DOHH2 (cell line): ENCODE results near the gene ARFRP1.
A peak's percentile ranks its signal among the peaks of the same experiment; 100 is the strongest.

Experiments
- H3F3A ChIP-seq: fragments of 200-600 bp; sonication (generic), shearing (Covaris generic); 2 replicates; pipeline ENCODE4 v1.6.0; 2016; ENCODE audit warnings: antibody characterized with exemption, mild to moderate bottlenecking; ENCODE audit not compliant: control insufficient read depth, insufficient read depth
- H3K27ac ChIP-seq: fragments of 200-600 bp; sonication (generic); 2 replicates; pipeline ENCODE4 v1.5.1; 2014; ENCODE audit warnings: low read depth, mild to moderate bottlenecking, low read length, moderate library complexity
- H3K27me3 ChIP-seq: fragments of 200-600 bp; sonication (generic); 2 replicates; pipeline ENCODE4 v1.6.1; 2014; ENCODE audit warnings: mild to moderate bottlenecking, low read length, mixed read lengths; ENCODE audit not compliant: control insufficient read depth
- H3K36me3 ChIP-seq: fragments of 200-600 bp; sonication (generic); 2 replicates; pipeline ENCODE4 v1.6.1; 2014; ENCODE audit warnings: mild to moderate bottlenecking, low read length, moderate library complexity, mixed read lengths; ENCODE audit not compliant: control insufficient read depth
- H3K4me1 ChIP-seq: fragments of 200-600 bp; sonication (generic); 2 replicates; pipeline ENCODE4 v1.6.1; 2014; ENCODE audit warnings: mild to moderate bottlenecking, low read length, mixed read lengths; ENCODE audit not compliant: control insufficient read depth
- H3K4me2 ChIP-seq: fragments of 200-600 bp; sonication (generic); 2 replicates; pipeline ENCODE4 v1.6.0; 2014; ENCODE audit warnings: mild to moderate bottlenecking, low read length, moderate library complexity
- H3K4me3 ChIP-seq: fragments of 200-600 bp; sonication (generic); 2 replicates; pipeline ENCODE4 v1.5.1; 2014; ENCODE audit warnings: mild to moderate bottlenecking, low read length, mixed read lengths
- H3K79me2 ChIP-seq: fragments of 200-600 bp; sonication (generic); 2 replicates; pipeline ENCODE4 v1.6.1; 2014; ENCODE audit warnings: mild to moderate bottlenecking, low read length, mixed read lengths; ENCODE audit not compliant: control insufficient read depth
- H3K9me2 ChIP-seq: fragments of 200-600 bp; sonication (generic); replicated peaks from 2 replicates; pipeline ENCODE4 v1.6.1; 2014; ENCODE audit warnings: mild to moderate bottlenecking, low read length, mixed read lengths; ENCODE audit not compliant: control insufficient read depth
- H3K9me3 ChIP-seq: fragments of 200-600 bp; sonication (generic); 2 replicates; pipeline ENCODE4 v1.6.1; 2014; ENCODE audit warnings: antibody characterized with exemption, low read length, mixed read lengths; ENCODE audit not compliant: control insufficient read depth, insufficient read depth
- H4K20me1 ChIP-seq: fragments of 200-600 bp; sonication (generic); 2 replicates; pipeline ENCODE4 v1.6.0; 2014; ENCODE audit warnings: low read depth, mild to moderate bottlenecking, antibody characterized with exemption, low read length, moderate library complexity; ENCODE audit not compliant: control insufficient read depth, insufficient read depth
- CTCF ChIP-seq: fragments of 200-600 bp; sonication (generic); IDR thresholded peaks from one replicate; pipeline ENCODE4 v1.5.1; 2014; ENCODE audit warnings: antibody characterized with exemption, mild to moderate bottlenecking, low read depth, low read length; ENCODE audit not compliant: poor library complexity, severe bottlenecking
- EZH2phosphoT487 ChIP-seq: fragments of 200-600 bp; sonication (generic); IDR thresholded peaks from 2 replicates; pipeline ENCODE4 v1.6.1; 2017; ENCODE audit warnings: borderline replicate concordance, mild to moderate bottlenecking, antibody characterized with exemption, low read length, moderate library complexity, mixed read lengths

Gene ARFRP1

GRCh38 chr20:63741676-63742380, 34.1 kb upstream of the ARFRP1 start:
- H3K4me3 ChIP-seq = no peak overlapping the region
- no peak overlapping the region for H3K4me2 ChIP-seq
- TF ChIP-seq CTCF = no peak
- no peak for TF ChIP-seq EZH2phosphoT487
- no peak overlapping the region for H3K27ac ChIP-seq
- no peaks in the 10 kb centered on the region for H3K9me3 ChIP-seq
- H3K79me2 ChIP-seq = no peaks in the 10 kb centered on the region
- H3F3A ChIP-seq = 0 out of 2 replicates have a peak, but pooled peaks cover 4% of the 10 kb centered on the region
- H3K4me1 ChIP-seq = peaks cover 30% of the 10 kb centered on the region
- H3K9me2 ChIP-seq = no peaks in the 10 kb centered on the region
- no peaks in the 10 kb centered on the region for H4K20me1 ChIP-seq
- H3K27me3 ChIP-seq = no peaks in the 10 kb centered on the region
- no peaks in the 10 kb centered on the region for H3K36me3 ChIP-seq

GRCh38 chr20:63741354-63741675, 33.5 kb upstream of the ARFRP1 start:
- H3K9me2 ChIP-seq = no peaks in the 10 kb centered on the region
- H3K27me3 ChIP-seq = no peaks in the 10 kb centered on the region
- no peak overlapping the region for H3K27ac ChIP-seq
- no peaks in the 10 kb centered on the region for H3K79me2 ChIP-seq
- TF ChIP-seq CTCF (no peak), EZH2phosphoT487 (no peak)
- 0 out of 2 replicates have a peak, but pooled peaks cover 3% of the 10 kb centered on the region for H3K36me3 ChIP-seq
- no peaks in the 10 kb centered on the region for H3K9me3 ChIP-seq
- 0 out of 2 replicates have a peak, but pooled peaks cover 4% of the 10 kb centered on the region for H3F3A ChIP-seq
- no peak overlapping the region for H3K4me3 ChIP-seq
- no peak overlapping the region for H3K4me2 ChIP-seq
- H3K4me1 ChIP-seq = peaks cover 35% of the 10 kb centered on the region
- no peaks in the 10 kb centered on the region for H4K20me1 ChIP-seq

- no peak overlapping the region for H3K27ac ChIP-seq
- no peak for TF ChIP-seq EZH2phosphoT487
- TF ChIP-seq CTCF = no peak
- peaks cover 40% of the 10 kb centered on the region for H3K4me1 ChIP-seq
- no peaks in the 10 kb centered on the region for H3K9me3 ChIP-seq
- peak overlapping the region; percentile 65 for H3K4me3 ChIP-seq
- no peaks in the 10 kb centered on the region for H3K79me2 ChIP-seq
- no peaks in the 10 kb centered on the region for H3K27me3 ChIP-seq
- 0 out of 2 replicates have a peak, but pooled peaks cover 5% of the 10 kb centered on the region for H3K36me3 ChIP-seq
- peak overlapping the region; percentile 61 for H3K4me2 ChIP-seq
- no peaks in the 10 kb centered on the region for H3K9me2 ChIP-seq
- H3F3A ChIP-seq = 0 out of 2 replicates have a peak, but pooled peaks cover 4% of the 10 kb centered on the region
- H4K20me1 ChIP-seq = no peaks in the 10 kb centered on the region
These were observed 33.0 kb upstream of the ARFRP1 start for GRCh38 chr20:63740627-63741353.
